Tibial nerve (tissue), 4 donors: Measurements from ENCODE around the gene TP73. TPM values are rescaled to one million over a fixed set of nuclear protein-coding genes. Genes with fewer than 3 reads are reported as not detected.

Experiments
- DNase-seq, 2 donors: peaks; one replicate each; pipeline ENCODE4 v3.0.0-alpha.2; 2019; ENCODE audit warnings: low spot score in 2 of 2
- H3K27ac ChIP-seq, 4 donors: fragments of 200-600 bp; sonication (generic) in 3 of 4; one replicate each; pipeline ENCODE4 v1.5.1; 2017 to 2019; ENCODE audit warnings: mild to moderate bottlenecking in 1 of 4
- H3K27me3 ChIP-seq, 2 donors: fragments of 200-600 bp; sonication (generic) in 1 of 2; one replicate each; pipeline versions ENCODE4 v1.5.1 to v1.6.0; 2017 to 2019
- H3K36me3 ChIP-seq, 3 donors: fragments of 200-600 bp; sonication (generic); one replicate each; pipeline ENCODE4 v1.5.1; 2018 to 2019
- H3K4me1 ChIP-seq, 4 donors: fragments of 200-600 bp; sonication (generic) in 3 of 4; one replicate each; pipeline ENCODE4 v1.5.1; 2017 to 2019
- H3K4me3 ChIP-seq, 4 donors: fragments of 200-600 bp; sonication (generic) in 3 of 4; one replicate each; pipeline ENCODE4 v1.5.1; 2017 to 2019; ENCODE audit warnings: mild to moderate bottlenecking in 1 of 4, moderate library complexity in 1 of 4
- H3K9me3 ChIP-seq, 4 donors: fragments of 200-600 bp; sonication (generic) in 3 of 4; one replicate each; pipeline ENCODE4 v1.5.1; 2017 to 2019
- CTCF ChIP-seq, 5 experiments: fragments of 200-600 bp in 3 of 5; fragments of 450-650 bp in 2 of 5; sonication (generic) in 3 of 5; IDR thresholded peaks; one replicate each; pipeline ENCODE4 v1.5.1; 2016 to 2019; ENCODE audit warnings: antibody characterized with exemption in 5 of 5, mild to moderate bottlenecking in 3 of 5, moderate library complexity in 2 of 5
- EP300 ChIP-seq, 2 donors: sonication (generic); formaldehyde crosslinking; IDR thresholded peaks; one replicate each; pipeline ENCODE4 v1.6.1; 2017; ENCODE audit warnings: antibody characterized with exemption in 2 of 2, mild to moderate bottlenecking in 1 of 2
- POLR2A ChIP-seq, 2 donors: fragments of 450-650 bp; IDR thresholded peaks; one replicate each; pipeline ENCODE4 v1.6.1; 2017; ENCODE audit warnings: antibody characterized with exemption in 2 of 2, mild to moderate bottlenecking in 2 of 2, moderate library complexity in 2 of 2
- whole genome bisulfite sequencing, 2 donors: methylation state at CpG; one replicate each; pipeline ENCODE4 v1.1.5; 2018; 5-methylcytosine and 5-hydroxymethylcytosine counted together
- total RNA-seq, 4 donors: library from RNA; depleted of rRNA; stranded (reverse); fragments of >200 nt; gene quantifications; one replicate each; pipeline ENCODE4 v1.1.0, GENCODE V29; 2016

TP73 gene
- total RNA-seq, 4 donors from 2014 or later, result 0.30 TPM; not detected in 3

DNA sequence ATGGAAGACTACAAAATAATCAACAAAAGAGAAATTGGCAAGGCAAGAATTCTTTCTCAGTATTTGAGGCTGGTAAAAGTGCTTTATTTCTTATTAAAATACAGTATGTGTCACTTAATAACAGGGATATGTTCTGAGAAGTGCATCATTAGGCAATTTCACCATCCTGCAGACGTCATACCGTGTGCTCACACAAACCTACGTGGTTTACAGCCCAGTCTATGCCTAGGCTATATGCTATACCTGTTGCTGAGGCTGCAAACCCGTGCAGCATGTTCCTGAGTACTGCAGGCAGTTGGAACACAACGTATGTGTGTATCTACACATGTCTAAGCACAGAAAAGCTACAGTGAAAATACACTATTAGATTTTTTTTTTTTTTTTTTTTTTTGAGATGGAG lies 97.2 kb downstream of the TP73 start:
- Histone ChIP-seq H3K4me1 (peaks cover 0 to 33% (median 15%) of the 10 kb centered on the region in 4 donors), H3K27me3 (peaks cover 0 to 19% of the 10 kb centered on the region in 2 donors), H3K9me3 (no peaks in the 10 kb centered on the region), H3K27ac (no peak overlapping the region), H3K4me3 (no peak overlapping the region), H3K36me3 (peaks cover 0 to 8% (median 0%) of the 10 kb centered on the region in 3 donors)
- TF ChIP-seq CTCF (IDR thresholded peaks at IDR 0.05), result no peak
- no peak for TF ChIP-seq POLR2A (IDR thresholded peaks at IDR 0.05)
- DNase-seq, result no peak
- WGBS, 2 donors, result 62 to 69% methylated on average over 5 of the region's 5 CpGs

DNA sequence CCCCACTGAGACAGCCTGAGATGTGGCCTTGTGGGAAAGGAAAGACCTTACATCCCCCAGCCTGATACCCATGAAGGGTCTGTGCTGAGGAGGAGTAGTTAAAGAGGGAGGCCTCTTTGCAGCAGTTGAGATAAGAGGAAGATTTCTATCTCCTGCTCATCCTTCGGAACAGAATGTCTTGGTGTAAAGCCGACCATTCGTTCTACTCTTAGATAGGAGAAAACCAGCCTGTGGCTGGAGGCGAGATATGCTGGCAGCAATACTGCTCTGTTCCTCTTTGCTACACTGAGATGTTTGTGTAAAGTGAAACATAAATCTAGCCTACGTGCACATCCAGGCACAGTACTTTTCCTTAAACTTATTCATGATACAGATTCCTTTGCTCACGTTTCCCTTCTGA lies 98.4 kb downstream of the TP73 start:
- no peak overlapping the region for H3K27ac ChIP-seq
- H3K4me3 ChIP-seq, result no peak overlapping the region
- no peaks in the 10 kb centered on the region for H3K9me3 ChIP-seq
- TF ChIP-seq POLR2A (IDR thresholded peaks at IDR 0.05) (no peak), EP300 (IDR thresholded peaks at IDR 0.05) (no peak), CTCF (IDR thresholded peaks at IDR 0.05) (no peak)
- H3K36me3 ChIP-seq, result no peaks in the 10 kb centered on the region
- WGBS, 2 donors, result 61 to 63% methylated on average over 6 of the region's 6 CpGs
- peaks cover 0 to 20% (median 15%) of the 10 kb centered on the region in 4 donors for H3K4me1 ChIP-seq
- peaks cover 0 to 31% of the 10 kb centered on the region in 2 donors for H3K27me3 ChIP-seq
- no peak for DNase-seq

GRCh38 chr1:3752400-3752945 lies 100.2 kb downstream of the TP73 start, which contains the start of gene CCDC27:
Gene CCDC27, plus strand, starts transcription at chr1:3752450. Its CDS starts 32 bp downstream, at chr1:3752482.
- H3K4me1 ChIP-seq, result peaks cover 0 to 9% (median 6%) of the 10 kb centered on the region in 4 donors
- H3K9me3 ChIP-seq, result no peaks in the 10 kb centered on the region
- 87 to 91% methylated on average over 11 to 17 of the region's 17 CpGs for WGBS, 2 donors
- no peaks in the 10 kb centered on the region for H3K36me3 ChIP-seq
- H3K27me3 ChIP-seq, result peaks cover 0 to 41% of the 10 kb centered on the region in 2 donors
- no peak within 1 kb of the TSS for H3K4me3 ChIP-seq
- H3K27ac ChIP-seq, result no peak within 1 kb of the TSS
- no peak for TF ChIP-seq CTCF (IDR thresholded peaks at IDR 0.05)
- TF ChIP-seq EP300 (IDR thresholded peaks at IDR 0.05), result no peak
- no peak for TF ChIP-seq POLR2A (IDR thresholded peaks at IDR 0.05)
- no peak for DNase-seq

GRCh38 chr1:3753656-3754454 lies 101.5 kb downstream of the TP73 start:
- H3K36me3 ChIP-seq, result no peaks in the 10 kb centered on the region
- no peak for DNase-seq
- no peak overlapping the region for H3K27ac ChIP-seq
- no peak overlapping the region for H3K4me3 ChIP-seq
- 79% methylated on average over 16 to 17 of the region's 20 CpGs for WGBS, 2 donors
- H3K27me3 ChIP-seq, result peaks cover 0 to 44% of the 10 kb centered on the region in 2 donors
- no peak for TF ChIP-seq POLR2A (IDR thresholded peaks at IDR 0.05)
- no peak for TF ChIP-seq CTCF (IDR thresholded peaks at IDR 0.05)
- no peak for TF ChIP-seq EP300 (IDR thresholded peaks at IDR 0.05)
- H3K9me3 ChIP-seq, result no peaks in the 10 kb centered on the region
- no peaks in the 10 kb centered on the region for H3K4me1 ChIP-seq

GRCh38 chr1:3756394-3756793 lies 104.1 kb downstream of the TP73 start:
- peaks cover 0 to 16% (median 0%) of the 10 kb centered on the region in 4 donors for H3K9me3 ChIP-seq
- H3K36me3 ChIP-seq, result no peaks in the 10 kb centered on the region
- 81 to 83% methylated on average over 21 of the region's 21 CpGs for WGBS, 2 donors
- DNase-seq, result no peak
- H3K4me1 ChIP-seq, result no peaks in the 10 kb centered on the region
- no peak overlapping the region for H3K4me3 ChIP-seq
- TF ChIP-seq CTCF (IDR thresholded peaks at IDR 0.05), result no peak
- no peak for TF ChIP-seq EP300 (IDR thresholded peaks at IDR 0.05)
- TF ChIP-seq POLR2A (IDR thresholded peaks at IDR 0.05), result no peak
- peaks cover 0 to 57% of the 10 kb centered on the region in 2 donors for H3K27me3 ChIP-seq
- no peak overlapping the region for H3K27ac ChIP-seq
